Activated naive CD4-positive, alpha-beta T cell treated with anti-CD3 and anti-CD28 coated beads, Interleukin-2, amount 50 U/mL, for 24 hours (primary cell): ENCODE results near the gene PARD3B.

Experiments used
- H3K27ac Mint-ChIP-seq: one replicate; pipeline ENCODE4 v1.8.0; 2021; ENCODE audit warnings: mild to moderate bottlenecking, mixed read lengths
- H3K27me3 Mint-ChIP-seq: one replicate; pipeline ENCODE4 v1.8.0; 2021; ENCODE audit warnings: mixed read lengths
- H3K36me3 Mint-ChIP-seq: one replicate; pipeline ENCODE4 v1.8.0; 2021; ENCODE audit warnings: mixed read lengths
- H3K4me1 Mint-ChIP-seq: one replicate; pipeline ENCODE4 v1.8.0; 2021; ENCODE audit warnings: mixed read lengths
- H3K4me3 Mint-ChIP-seq: one replicate; pipeline ENCODE4 v1.8.0; 2021; ENCODE audit warnings: mild to moderate bottlenecking, mixed read lengths
- H3K9me3 Mint-ChIP-seq: one replicate; pipeline ENCODE4 v1.8.0; 2021; ENCODE audit warnings: mixed read lengths

The PARD3B gene

DNA sequence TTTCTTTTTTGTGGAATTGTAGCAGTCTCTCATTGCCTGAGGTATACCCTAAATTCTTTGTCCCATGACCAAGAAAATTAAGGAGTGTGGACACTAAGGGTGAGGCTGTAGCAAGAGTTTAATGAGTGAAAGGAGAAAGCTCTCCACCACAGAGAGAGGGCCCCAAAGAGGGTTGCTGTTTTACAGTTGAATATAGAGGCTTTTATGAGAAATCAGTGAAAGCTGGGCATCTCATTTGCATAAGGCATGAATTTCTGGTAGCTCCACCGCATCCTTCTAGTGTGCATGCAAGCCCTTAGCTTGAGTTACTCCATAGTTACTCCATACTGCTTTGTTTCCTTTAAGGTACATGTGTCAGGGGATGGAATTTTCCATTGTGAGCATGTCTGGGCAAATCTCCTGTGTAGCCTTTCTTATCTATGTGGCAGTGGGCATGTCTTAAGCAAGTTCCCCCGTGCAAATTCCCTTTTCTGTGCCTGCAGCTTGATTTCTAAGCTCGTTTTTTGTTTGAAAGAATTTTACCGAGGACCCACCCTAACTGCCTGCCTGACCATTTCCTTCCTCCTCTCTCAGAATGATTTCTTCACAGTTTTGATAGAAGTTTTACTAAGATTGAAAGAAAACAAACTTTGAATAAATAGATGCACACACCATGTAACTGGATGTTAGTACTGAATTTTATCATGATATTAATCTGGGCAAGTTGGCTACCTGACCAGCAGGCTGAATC, 218.9 kb downstream of the PARD3B start:
- Mint-ChIP-seq H3K27me3 (no peaks in the 10 kb centered on the region), H3K36me3 (peaks cover 2% of the 10 kb centered on the region), H3K4me3 (no peak overlapping the region), H3K9me3 (no peaks in the 10 kb centered on the region), H3K4me1 (no peaks in the 10 kb centered on the region), H3K27ac (no peak overlapping the region)

- no peaks in the 10 kb centered on the region for H3K36me3 Mint-ChIP-seq
- no peaks in the 10 kb centered on the region for H3K4me1 Mint-ChIP-seq
- no peak overlapping the region for H3K4me3 Mint-ChIP-seq
- no peaks in the 10 kb centered on the region for H3K9me3 Mint-ChIP-seq
- H3K27ac Mint-ChIP-seq: no peak overlapping the region
- peaks cover 1% of the 10 kb centered on the region for H3K27me3 Mint-ChIP-seq
These were observed 225.5 kb downstream of the PARD3B start for GRCh38 chr2:204770735-204771134.

- no peaks in the 10 kb centered on the region for H3K9me3 Mint-ChIP-seq
- no peaks in the 10 kb centered on the region for H3K4me1 Mint-ChIP-seq
- H3K27me3 Mint-ChIP-seq: peaks cover 1% of the 10 kb centered on the region
- H3K27ac Mint-ChIP-seq: no peak overlapping the region
- H3K36me3 Mint-ChIP-seq: no peaks in the 10 kb centered on the region
- H3K4me3 Mint-ChIP-seq: no peak overlapping the region
These were observed 226.4 kb downstream of the PARD3B start for GRCh38 chr2:204771721-204772120.

DNA sequence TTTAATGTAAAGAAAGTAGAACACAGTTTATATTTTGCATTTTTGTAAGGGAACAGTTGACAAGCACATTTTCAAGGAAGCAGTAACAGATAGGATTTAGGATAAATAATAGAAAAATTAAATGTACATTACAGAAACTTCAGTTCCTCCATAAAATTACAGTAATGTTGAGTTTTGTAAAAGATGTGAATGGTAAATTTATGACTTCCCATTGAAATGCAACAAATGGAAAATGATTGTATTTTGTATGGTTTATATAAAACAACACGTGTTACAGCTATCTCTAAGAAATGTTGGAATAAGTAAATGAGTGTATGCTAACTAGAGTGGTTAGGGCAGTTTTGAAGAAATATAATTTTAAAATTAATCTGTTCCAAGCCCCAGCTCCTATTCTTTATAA, 227.3 kb downstream of the PARD3B start:
- H3K4me3 Mint-ChIP-seq: no peak overlapping the region
- no peaks in the 10 kb centered on the region for H3K4me1 Mint-ChIP-seq
- H3K9me3 Mint-ChIP-seq: no peaks in the 10 kb centered on the region
- H3K27me3 Mint-ChIP-seq: peaks cover 1% of the 10 kb centered on the region
- no peak overlapping the region for H3K27ac Mint-ChIP-seq
- H3K36me3 Mint-ChIP-seq: no peaks in the 10 kb centered on the region

GRCh38 chr2:204775766-204776165, 230.5 kb downstream of the PARD3B start:
- Mint-ChIP-seq H3K9me3 (no peaks in the 10 kb centered on the region), H3K27me3 (peaks cover 1% of the 10 kb centered on the region), H3K4me1 (no peaks in the 10 kb centered on the region), H3K36me3 (no peaks in the 10 kb centered on the region), H3K4me3 (no peak overlapping the region), H3K27ac (no peak overlapping the region)

DNA sequence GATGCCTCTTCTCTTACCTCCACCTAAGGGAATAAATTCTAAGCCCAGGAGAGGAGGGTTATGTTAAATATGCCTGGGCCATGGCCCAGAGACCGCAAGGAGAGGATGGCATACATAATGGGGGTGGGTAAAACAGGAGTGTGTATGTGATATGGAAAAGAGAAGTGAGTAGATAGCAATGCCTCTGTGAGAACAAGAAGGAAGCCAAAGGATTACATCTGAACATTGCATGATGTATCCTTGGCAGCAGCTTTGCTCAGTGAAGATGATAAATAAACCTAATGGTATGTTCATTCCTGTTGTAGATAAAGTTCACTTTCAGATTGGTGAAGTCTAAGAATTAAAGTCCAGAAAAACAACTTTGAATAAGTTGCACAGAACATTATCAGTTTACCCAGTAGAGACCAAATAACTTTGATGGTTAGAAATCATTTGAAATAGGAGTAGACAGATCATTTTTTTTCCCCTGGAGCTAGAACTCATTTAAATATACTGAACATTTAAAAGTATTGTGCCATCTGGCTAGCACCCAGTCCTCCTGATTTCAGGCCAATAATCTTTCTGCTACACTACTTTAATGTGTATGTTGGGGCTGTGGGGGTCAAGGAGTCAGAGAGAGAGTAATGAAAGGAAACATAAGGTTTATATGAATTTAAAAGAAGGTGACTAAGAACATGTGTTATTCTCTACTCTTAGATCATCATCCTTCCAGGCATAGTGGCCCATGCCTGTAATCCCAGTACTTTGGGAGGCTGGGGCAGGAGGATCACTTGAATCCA, 231.7 kb downstream of the PARD3B start:
- Mint-ChIP-seq H3K4me1 (no peaks in the 10 kb centered on the region), H3K9me3 (no peaks in the 10 kb centered on the region), H3K4me3 (no peak overlapping the region), H3K27me3 (peaks cover 1% of the 10 kb centered on the region), H3K36me3 (no peaks in the 10 kb centered on the region), H3K27ac (no peak overlapping the region)

DNA sequence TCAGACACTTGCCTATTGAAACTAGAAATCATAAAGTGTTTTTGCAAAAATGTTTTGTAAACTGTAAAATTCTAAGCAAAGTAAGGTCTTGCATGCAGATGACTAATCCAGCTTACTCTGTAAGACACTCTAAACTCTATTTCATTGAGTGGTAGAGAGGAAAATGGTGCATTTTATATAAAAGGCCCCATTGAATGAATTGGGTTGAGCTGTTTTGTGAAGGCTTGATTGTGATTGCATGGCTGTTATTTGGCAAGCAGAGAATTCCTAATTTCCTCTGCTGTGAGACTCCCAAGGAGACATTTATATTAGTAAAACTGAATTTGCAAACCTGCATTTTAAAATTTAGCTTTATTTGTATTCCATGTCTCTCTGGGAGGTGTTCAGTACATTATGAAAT, 234.5 kb downstream of the PARD3B start:
- Mint-ChIP-seq H3K9me3 (no peaks in the 10 kb centered on the region), H3K4me1 (no peaks in the 10 kb centered on the region), H3K36me3 (no peaks in the 10 kb centered on the region), H3K4me3 (no peak overlapping the region), H3K27me3 (peaks cover 1% of the 10 kb centered on the region), H3K27ac (no peak overlapping the region)

DNA sequence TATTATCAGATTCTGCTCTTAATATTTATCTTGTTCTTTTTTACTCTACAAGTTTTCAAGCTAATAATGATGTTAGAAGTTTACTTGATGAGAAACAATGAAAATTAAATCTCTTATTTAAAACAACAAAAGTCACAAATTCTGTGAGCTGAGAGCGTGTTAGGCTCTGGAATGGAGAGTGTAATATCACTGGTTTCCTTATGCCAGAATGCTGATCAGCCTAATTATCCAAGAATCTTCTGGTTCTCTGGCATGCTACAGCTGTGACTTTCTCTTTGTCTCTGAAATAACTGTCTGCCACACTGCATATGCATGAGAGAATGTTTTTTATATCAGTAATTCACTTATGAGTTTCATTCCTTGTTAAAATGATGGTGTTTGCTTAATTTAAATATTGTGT, 236.7 kb downstream of the PARD3B start:
- H3K4me1 Mint-ChIP-seq: no peaks in the 10 kb centered on the region
- H3K4me3 Mint-ChIP-seq: no peak overlapping the region
- H3K36me3 Mint-ChIP-seq: no peaks in the 10 kb centered on the region
- H3K9me3 Mint-ChIP-seq: no peaks in the 10 kb centered on the region
- no peaks in the 10 kb centered on the region for H3K27me3 Mint-ChIP-seq
- H3K27ac Mint-ChIP-seq: no peak overlapping the region

DNA sequence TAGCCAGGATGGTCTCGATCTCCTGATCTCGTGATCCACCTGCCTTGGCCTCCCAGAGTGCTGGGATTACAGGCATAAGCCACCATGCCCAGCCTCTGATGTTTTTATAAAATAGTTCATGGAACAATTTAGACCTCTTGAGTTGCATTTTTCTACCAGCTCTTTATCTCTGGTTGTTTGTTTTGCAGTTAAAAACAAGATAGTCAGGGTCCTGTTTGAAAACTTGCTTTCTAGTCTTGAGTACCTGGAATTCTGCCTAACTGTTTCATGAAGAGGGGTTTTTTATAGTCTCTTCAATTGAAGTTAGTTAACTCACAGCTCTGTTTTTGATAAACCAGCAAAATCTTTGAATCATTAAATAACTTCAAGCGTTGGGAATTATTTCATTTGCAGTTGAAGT, 244.8 kb downstream of the PARD3B start:
- Mint-ChIP-seq H3K4me3 (no peak overlapping the region), H3K27me3 (no peaks in the 10 kb centered on the region), H3K27ac (no peak overlapping the region), H3K36me3 (no peaks in the 10 kb centered on the region), H3K9me3 (no peaks in the 10 kb centered on the region), H3K4me1 (no peaks in the 10 kb centered on the region)

- H3K4me3 Mint-ChIP-seq: no peak overlapping the region
- H3K27me3 Mint-ChIP-seq: no peaks in the 10 kb centered on the region
- H3K27ac Mint-ChIP-seq: no peak overlapping the region
- no peaks in the 10 kb centered on the region for H3K9me3 Mint-ChIP-seq
- no peaks in the 10 kb centered on the region for H3K36me3 Mint-ChIP-seq
- no peaks in the 10 kb centered on the region for H3K4me1 Mint-ChIP-seq
These were observed 246.0 kb downstream of the PARD3B start for GRCh38 chr2:204791230-204791629.

DNA sequence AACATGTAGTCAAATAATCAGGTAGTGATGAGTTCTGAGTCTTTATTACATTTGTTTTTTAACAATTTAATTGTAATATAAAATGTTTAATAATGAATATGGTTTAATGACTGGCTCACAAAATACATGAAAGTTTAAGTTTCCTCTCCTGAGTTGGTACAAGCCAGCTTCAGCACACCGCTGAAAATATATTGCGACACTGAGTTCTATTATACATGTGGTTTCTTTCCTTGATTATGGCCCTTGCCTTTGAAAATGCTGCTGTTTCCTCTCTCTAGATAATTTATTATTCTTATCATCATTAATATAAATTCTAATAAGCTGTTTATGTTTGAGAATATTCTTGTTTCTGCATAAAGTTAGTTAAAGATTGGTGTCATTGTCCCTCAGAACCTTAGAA, 249.3 kb downstream of the PARD3B start:
- no peak overlapping the region for H3K27ac Mint-ChIP-seq
- H3K4me3 Mint-ChIP-seq: no peak overlapping the region
- no peaks in the 10 kb centered on the region for H3K36me3 Mint-ChIP-seq
- no peaks in the 10 kb centered on the region for H3K27me3 Mint-ChIP-seq
- no peaks in the 10 kb centered on the region for H3K9me3 Mint-ChIP-seq
- no peaks in the 10 kb centered on the region for H3K4me1 Mint-ChIP-seq

DNA sequence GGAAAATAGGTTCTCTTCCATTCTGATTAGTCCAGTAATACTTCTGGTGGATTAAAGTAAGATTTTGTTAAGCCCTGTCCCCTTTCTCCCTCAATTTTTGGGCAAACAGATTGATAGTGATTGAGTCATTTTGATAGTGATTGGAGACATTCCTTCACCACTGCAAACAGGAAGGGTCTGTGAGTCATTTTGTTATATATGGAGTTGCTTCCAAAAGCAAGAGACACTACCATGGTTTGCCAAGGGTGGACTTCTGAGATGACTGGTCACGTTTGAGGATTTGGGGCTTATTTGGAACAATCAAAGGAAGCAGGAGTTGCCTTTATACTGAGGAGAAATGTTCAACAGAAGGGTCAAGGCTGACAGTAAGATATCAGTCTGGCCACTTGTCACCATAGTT, 249.9 kb downstream of the PARD3B start:
- H3K4me3 Mint-ChIP-seq: no peak overlapping the region
- H3K36me3 Mint-ChIP-seq: no peaks in the 10 kb centered on the region
- H3K4me1 Mint-ChIP-seq: no peaks in the 10 kb centered on the region
- H3K9me3 Mint-ChIP-seq: no peaks in the 10 kb centered on the region
- H3K27me3 Mint-ChIP-seq: no peaks in the 10 kb centered on the region
- no peak overlapping the region for H3K27ac Mint-ChIP-seq

DNA sequence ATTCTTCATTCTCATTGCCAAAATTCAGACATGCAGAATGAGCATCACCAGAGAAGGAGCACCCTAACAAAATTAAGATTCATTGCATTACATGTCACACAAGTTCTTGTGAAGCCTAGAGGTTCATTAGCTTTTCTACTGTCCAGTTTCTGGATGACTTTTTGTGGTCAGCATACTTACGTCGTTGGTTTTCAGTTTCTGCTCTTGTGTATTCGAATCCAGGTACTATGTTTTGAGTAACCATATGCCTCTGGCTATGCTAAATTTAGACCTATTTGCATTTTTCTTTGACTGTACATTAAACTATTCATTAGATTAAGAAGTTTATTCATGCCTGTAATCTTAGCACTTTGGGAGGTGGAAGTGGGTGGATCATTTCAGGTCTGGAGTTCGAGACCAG, 251.3 kb downstream of the PARD3B start:
- Mint-ChIP-seq H3K4me1 (no peaks in the 10 kb centered on the region), H3K9me3 (no peaks in the 10 kb centered on the region), H3K27ac (no peak overlapping the region), H3K27me3 (no peaks in the 10 kb centered on the region), H3K4me3 (no peak overlapping the region), H3K36me3 (no peaks in the 10 kb centered on the region)

DNA sequence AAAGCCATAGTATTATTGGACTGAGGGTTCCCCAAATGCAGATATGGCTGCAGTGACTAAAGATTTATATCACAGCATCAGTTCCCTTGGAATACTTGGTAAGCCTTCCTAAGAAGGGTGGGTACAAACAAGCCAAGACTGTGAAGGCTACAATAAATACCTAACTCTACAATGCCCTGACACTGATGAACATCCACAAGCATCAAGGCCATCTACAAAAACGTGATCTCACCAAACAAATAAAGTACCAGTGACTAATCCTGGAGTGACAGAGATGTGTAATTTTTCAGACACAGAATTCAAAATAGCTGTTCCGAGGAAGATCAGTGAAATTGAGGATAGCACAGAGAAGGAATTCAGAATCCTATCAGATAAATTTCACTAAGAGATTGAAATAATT, 254.5 kb downstream of the PARD3B start:
- Mint-ChIP-seq H3K27ac (no peak overlapping the region), H3K4me3 (no peak overlapping the region), H3K36me3 (no peaks in the 10 kb centered on the region), H3K27me3 (no peaks in the 10 kb centered on the region), H3K9me3 (peaks cover 2% of the 10 kb centered on the region), H3K4me1 (peaks cover 13% of the 10 kb centered on the region)

- Mint-ChIP-seq H3K27me3 (no peaks in the 10 kb centered on the region), H3K9me3 (peaks cover 28% of the 10 kb centered on the region), H3K36me3 (peaks cover 2% of the 10 kb centered on the region), H3K27ac (no peak overlapping the region), H3K4me3 (no peak overlapping the region), H3K4me1 (peaks cover 2% of the 10 kb centered on the region)
These were observed 263.2 kb downstream of the PARD3B start for GRCh38 chr2:204808494-204808893.

GRCh38 chr2:204824751-204825453, 279.6 kb downstream of the PARD3B start:
- Mint-ChIP-seq H3K4me1 (no peaks in the 10 kb centered on the region), H3K27ac (no peak overlapping the region)

More at GRCh38 chr2:204824751-204825453, 279.6 kb downstream of the PARD3B start:
- H3K4me3 Mint-ChIP-seq: no peak overlapping the region
- H3K36me3 Mint-ChIP-seq: peaks cover 4% of the 10 kb centered on the region
- H3K9me3 Mint-ChIP-seq: peaks cover 5% of the 10 kb centered on the region
- peaks cover 3% of the 10 kb centered on the region for H3K27me3 Mint-ChIP-seq
